NCI-H128 (cell line): Measurements from ENCODE around the gene FAIM2.

Experiments
- DNase-seq: peaks from one replicate; lab custom pipeline; 2025; ENCODE audit not compliant: unreplicated experiment; lab: John Stamatoyannopoulos, UW

Gene FAIM2

DNA sequence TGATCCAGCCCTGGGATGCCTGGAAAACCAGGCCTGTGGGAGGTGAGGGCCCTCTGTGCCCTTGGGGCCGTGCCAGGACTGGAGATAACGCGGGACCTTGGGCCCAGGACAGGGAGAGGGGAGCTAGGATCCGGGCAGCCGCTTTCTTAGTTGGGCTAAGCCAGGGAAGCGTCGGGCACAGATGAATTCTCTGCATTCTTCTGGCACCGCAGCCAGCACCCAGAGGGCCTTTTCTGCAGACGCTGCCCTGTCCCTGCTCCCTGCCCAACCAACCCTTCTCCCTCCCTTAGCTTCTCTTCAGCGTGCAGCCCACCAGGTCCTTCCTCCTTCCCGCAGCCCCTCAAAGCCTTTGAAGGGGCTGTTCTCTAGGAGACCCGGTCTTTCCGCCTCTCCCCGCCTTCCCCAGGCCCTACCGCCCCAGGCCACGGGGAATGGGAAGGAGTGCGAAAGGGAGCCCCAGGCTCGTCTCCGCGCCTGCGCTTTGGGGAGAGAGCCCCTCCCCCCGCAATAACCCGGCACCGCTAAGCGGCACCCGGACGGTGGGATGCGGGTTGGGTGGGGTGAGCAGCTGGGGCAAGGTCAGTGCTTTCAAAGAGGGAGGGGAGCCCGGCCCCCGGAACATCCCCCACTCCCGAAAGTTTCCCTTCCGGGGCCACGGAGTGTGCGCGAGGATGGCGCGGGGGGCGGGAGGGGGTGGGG, 76.2 kb downstream of the FAIM2 start:
- peak; percentile 52 for DNase-seq

DNA sequence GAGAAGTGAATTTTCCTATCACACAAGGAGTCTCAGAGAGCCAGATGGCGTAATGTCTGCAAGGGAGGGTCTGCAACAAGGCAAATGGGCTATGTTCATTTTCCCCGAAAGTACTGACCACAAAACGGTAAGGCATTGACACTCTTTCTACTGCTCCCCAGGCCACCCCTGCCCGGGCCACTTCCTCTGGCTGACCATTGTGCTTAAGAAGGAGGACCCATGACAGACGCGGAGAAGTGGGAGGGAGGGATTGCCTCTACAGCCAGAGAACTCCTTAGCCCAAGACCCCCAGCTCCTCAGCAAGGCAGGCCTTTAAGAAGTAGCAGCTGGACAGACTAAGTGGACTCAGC, 76.7 kb downstream of the FAIM2 start:
- DNase-seq = no peak

DNA sequence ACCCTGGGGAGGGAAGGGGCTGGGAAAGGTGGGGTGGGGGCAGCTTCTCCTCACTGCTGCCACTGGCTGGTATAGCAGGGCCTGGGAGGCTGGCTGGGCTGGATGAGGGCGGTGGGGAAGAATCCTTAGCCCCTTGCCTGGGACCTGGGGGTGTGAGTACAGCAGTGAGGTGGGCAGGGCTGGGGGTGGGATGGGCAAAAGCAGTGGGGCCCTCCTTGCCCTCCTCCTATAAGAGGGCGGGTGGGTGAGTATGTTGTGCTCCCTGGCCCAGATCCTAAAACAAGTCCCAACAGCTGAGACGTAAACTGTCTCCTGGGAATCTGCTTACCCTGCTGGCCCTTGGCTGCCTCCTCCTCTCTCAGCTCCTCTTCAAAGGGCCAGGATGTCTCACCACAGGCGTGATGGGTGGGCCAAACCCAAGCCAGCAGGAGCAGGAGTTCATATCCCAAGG, 77.7 kb downstream of the FAIM2 start:
- no peak for DNase-seq

DNA sequence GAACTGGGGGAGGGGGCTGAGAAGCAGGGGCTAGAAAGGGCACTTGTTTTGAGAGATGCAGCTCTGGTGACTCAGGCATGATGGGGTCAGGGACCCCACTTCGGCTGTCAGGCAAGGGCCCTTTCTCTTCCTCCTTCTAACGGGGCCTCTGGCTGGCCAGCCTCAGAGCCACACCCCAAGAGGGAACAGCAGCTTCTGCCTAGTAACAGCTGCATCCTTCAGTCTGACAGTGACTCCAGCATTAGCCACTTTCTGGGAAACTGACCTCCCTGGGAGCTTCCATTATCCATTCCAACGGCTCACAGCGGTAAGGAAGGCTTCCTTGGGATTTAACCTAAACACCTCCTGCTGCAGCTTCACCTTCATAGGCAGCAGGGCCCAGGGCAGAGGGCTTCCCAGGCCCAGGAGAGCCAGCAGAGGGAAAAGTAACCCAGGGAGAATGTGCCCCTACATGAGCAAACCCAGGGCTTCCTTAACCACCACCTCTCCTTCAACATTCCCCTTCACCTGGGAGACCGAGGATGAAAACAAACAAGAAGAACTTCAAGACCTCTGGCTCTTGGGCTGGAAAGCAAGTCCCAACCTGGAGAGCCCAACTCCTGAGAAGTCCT, 78.2 kb downstream of the FAIM2 start:
- DNase-seq = no peak

DNA sequence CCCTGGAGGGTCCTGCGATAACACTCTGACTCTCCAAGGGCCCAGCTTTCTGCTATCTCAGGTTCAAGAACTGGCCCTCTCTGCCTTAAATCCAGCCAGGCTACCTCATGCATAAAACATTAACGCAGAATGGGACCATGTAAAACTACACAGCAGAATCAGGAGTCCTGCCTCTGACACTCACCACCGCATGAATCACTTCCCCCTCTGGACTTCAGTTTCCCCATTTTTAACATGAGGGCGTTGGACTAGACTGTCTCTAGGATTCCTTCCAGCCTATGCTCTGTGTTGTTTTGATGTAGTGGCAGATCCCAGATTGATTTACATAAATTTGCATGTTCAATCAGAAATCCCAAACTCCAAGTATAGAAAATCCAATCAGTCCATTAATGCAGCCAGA, 78.8 kb downstream of the FAIM2 start:
- DNase-seq = no peak

DNA sequence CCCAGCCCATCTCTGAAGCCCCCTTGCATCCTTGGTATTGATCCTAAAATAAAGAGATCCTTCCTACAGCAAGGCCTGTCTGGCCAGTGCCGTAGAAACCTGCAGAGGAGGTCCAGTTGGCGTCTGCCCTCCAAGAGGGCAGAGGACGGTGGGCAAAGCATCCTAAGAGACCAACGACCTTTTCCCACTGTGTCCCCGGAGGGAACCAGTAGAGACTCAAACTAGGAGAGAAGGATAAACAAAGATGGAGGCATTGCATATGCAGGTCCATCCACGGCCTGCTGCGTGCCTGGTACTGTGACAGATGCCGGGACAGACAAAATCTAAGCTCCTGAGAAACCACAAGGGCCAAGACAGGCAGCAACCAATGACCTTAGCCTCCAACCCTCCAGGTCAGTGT, 79.3 kb downstream of the FAIM2 start:
- no peak for DNase-seq

DNA sequence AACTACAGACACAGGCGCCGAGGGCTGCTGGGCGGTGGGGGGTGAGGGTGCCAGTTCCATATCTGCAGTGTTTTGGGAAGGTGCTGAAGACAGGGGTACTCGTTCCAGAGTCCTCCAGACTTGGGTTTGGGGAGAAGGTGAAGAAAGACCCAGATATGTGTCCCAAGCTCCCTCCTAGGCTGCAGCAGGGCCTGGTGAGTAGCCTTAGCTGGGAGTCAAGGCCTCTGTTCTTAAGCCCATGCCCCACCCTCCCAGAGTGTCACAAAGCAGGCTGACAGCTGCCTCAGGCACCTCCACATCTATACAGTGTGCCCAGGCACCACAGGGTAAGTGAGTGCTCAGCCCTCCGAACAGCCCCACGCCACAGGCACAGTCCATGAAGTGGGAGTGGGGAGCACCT, 79.7 kb downstream of the FAIM2 start:
- DNase-seq = no peak

DNA sequence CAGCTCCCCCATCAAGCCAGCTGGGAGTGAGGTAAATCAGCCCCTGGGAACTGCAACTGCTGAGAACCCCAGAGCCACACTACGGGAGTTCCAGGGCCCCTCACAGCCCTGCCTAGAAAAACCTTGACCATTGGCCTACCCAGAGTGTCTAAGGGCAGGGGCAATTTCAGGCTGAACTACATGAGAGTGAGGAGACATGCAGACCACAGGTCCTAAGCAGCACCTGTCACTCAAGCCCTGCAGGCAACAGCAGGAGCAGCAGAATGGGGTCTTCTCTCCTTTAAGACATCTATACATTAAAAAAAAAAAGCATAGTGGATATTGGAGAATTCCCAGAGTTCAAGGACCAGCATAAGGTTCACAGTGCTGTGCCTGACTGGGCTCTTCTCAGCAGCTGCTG, 80.3 kb downstream of the FAIM2 start:
- no peak for DNase-seq

DNA sequence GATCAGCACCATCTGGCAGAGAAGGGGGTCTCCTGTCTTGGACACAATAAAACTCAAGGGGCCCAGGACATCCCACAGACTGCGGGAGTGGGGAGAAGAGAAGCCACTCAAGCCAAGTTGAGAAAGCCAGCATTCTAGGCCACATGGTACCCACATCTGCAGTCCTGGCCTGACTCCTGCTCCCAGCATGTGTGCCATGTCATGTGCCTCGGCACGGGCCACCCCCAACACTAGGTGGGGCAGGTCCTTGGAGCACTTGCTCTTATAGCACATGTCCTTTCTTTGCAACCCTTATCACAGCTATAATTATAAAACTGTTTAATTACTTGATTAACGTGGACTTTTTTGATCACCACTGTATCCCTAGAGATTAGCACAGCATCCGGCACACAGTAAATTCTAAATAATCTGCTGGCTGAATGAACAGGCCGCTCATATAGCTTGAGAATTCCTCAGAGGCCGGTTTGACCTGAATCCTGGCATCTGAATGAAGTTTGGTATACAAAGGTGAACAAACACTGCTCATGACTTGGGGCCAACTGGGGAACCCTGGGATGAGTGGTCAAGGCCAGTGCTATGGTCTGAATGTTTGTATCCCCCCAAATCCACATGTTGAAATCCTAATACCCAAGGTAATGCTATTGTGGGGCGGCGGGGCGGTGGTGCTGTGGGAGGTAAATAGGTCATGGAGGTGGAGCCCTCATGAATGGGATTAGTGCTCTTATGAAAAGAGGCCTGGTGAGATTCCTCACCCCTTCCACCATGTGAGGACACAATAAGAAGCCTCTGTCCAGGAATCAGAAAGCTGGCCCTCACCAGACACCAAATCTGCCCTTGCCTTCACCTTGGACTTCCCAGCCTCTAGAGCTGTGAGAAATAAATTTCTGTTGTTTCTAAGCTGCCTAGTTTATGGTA, 82.1 kb downstream of the FAIM2 start:
- no peak for DNase-seq

DNA sequence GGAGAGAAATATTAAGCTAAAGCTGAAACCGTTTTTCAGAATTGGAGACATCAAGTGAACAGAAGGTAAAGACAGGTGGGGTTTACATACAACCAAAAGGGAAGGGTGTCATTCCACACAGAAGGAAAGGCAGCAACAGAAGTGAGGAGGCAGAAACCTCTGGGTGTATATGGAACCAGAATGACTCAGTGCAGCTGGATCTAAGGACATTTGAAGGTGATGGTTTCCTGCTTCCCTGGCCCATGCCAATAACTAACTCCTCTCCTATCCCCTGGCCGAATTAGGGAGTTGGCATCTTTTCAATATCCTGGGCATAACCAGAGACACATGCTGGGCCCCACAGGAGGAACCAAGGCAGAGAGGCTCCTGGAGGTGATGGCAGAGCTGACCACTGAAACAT, 83.9 kb downstream of the FAIM2 start:
- DNase-seq = no peak

DNA sequence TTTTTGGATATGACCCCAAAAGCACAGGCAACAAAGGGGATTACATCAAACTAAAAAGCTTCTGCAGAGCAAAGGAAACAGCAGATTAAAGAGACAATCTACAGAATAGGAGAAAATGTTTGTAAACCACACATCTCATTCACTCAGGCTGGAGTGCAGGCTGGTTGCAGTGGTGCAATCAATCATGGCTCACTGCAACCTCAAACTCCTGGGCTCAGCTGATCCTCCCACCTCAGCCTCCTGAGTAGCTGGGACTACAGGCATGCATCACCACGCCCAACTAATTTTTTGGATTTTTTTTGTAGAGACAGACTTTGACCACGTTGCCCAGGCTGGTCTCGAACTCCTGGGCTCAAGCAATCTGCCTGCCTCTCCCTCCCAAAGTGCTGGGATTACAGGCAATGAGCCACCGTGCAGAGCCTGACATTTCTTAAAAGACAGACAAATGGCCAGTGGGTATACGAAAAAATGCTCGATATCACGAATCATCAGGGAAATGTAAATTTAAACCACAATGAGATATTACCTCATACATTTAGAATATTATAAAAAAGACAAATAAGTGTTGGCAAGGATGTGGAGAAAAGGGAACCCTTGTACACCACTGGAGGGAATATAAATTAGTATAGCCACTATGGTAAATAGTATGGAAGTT, 85.3 kb downstream of the FAIM2 start:
- DNase-seq = no peak
